Fibroblast of mammary gland (primary cell): ENCODE results near the gene UQCRHL.

Source experiments
- DNase-seq: peaks from one replicate; pipeline ENCODE4 v3.0.0-alpha.2; 2010; ENCODE audit warnings: low read depth
- H3K4me3 ChIP-seq: 2 replicates; pipeline ENCODE4 v1.5.1; 2011; ENCODE audit warnings: low read depth, mild to moderate bottlenecking, low read length, moderate library complexity; ENCODE audit not compliant: control insufficient read depth
- TF ChIP-seq, protein P1 (sequence below): conservative IDR thresholded peaks from 2 replicates; pipeline ENCODE4 v1.5.1; 2011; ENCODE audit warnings: low read depth, low read length, inconsistent platforms; ENCODE audit not compliant: control insufficient read depth, insufficient read depth

The UQCRHL gene

DNA sequence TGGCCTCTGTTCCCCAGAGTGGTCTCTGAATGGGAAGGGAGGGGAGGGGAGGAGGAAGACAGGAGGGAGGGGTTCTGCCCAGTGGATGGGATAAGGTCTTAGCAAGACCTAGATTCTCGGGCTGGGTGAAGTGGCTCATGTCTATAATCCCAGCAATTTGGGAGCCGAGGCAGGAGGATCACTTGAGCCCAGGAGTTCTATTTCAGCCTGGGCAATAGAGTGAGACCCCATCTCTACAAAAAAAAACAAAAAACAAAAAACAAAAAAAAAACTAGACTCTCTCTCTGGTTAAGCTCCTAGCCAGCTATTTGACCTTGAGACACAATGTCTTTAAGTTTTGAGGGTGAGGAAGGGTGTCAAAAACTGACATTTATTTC, 11.4 kb downstream of the UQCRHL start:
- no peak for DNase-seq
- H3K4me3 ChIP-seq = no peak overlapping the region
- TF ChIP-seq, protein P1, sequence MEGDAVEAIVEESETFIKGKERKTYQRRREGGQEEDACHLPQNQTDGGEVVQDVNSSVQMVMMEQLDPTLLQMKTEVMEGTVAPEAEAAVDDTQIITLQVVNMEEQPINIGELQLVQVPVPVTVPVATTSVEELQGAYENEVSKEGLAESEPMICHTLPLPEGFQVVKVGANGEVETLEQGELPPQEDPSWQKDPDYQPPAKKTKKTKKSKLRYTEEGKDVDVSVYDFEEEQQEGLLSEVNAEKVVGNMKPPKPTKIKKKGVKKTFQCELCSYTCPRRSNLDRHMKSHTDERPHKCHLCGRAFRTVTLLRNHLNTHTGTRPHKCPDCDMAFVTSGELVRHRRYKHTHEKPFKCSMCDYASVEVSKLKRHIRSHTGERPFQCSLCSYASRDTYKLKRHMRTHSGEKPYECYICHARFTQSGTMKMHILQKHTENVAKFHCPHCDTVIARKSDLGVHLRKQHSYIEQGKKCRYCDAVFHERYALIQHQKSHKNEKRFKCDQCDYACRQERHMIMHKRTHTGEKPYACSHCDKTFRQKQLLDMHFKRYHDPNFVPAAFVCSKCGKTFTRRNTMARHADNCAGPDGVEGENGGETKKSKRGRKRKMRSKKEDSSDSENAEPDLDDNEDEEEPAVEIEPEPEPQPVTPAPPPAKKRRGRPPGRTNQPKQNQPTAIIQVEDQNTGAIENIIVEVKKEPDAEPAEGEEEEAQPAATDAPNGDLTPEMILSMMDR = no peak

GRCh38 chr1:15788624-15789301, 18.7 kb downstream of the UQCRHL start:
- DNase-seq = peak; percentile 78
- H3K4me3 ChIP-seq = no peak overlapping the region
- TF ChIP-seq, protein P1 = no peak

DNA sequence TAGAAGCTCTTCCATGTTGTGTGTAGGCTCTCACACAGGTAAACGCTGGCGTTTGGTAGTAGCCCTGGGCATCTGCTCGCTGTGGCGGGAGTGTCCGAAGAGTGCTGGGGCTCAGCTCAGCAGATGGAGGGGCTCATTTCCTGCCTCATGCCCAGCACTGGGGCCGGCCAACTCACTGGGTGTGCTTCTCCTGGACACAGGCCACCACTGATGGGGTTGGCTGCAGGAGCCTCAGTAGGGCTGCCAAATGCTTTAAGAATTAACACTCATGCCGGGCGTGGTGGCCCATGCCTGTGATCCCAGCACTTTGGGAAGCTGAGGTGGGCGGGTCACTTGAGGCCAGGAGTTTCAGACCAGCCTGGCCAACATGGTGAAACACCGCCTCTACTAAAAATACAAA, 20.9 kb downstream of the UQCRHL start:
- H3K4me3 ChIP-seq = no peak overlapping the region
- TF ChIP-seq, protein P1 = no peak
- peak; percentile 49 for DNase-seq

DNA sequence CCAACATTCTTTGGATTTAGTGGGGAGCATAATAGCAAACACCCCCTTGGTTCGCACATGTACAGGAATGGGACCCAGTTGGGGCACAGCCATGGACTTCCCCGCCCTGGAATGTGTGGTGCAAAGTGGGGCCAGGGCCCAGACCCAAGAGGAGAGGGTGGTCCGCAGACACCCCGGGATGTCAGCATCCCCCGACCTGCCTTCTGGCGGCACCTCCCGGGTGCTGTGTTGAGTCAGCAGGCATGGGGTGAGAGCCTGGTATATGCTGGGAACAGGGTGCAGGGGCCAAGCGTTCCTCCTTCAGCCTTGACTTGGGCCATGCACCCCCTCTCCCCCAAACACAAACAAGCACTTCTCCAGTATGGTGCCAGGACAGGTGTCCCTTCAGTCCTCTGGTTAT, 21.8 kb downstream of the UQCRHL start:
- no peak for DNase-seq
- no peak overlapping the region for H3K4me3 ChIP-seq
- TF ChIP-seq, protein P1 = no peak

DNA sequence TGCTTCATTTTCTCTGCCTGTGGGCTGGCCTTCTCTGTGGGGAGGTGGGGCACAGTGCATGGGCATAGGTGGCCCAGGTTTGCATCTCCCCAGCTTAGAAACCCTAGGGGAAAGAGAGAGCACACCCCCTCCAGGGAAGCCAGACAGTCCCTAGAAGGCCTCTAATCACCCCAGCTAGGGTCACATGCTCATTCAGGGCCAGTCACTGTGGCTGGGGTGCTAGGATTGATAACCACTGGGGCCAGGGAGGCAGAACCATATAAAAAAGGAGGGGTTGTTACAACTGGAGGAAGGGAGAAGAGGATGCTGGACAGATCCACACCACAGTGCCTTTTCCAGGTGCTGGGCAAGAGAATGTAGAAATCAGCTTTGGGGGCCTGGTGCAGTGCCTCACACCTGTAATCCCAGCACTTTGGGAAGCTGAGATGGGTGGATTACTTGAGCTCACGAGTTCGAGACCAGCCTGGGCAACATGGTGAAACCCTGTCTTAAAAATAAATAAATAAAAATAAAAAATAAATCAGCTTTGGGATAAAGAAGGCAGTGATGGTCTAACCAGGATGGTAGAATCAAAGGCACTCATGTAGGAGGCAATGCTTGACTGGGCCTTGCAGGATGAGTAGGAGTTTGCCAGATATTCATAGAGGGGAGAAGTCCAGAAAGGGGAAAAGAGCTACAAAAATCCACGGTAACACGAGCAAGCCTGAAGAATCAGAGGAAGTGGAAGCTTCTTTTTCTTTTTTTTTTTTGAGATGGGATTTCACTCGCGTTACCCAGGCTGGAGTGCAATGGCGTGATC, 29.3 kb downstream of the UQCRHL start:
- TF ChIP-seq, protein P1 = no peak
- DNase-seq = no peak
- no peak overlapping the region for H3K4me3 ChIP-seq

GRCh38 chr1:15775706-15776105, 31.7 kb downstream of the UQCRHL start:
- TF ChIP-seq, protein P1 = no peak
- H3K4me3 ChIP-seq = no peak overlapping the region
- no peak for DNase-seq
